ENCODE data around the gene ZBTB20. TPM values are rescaled to one million over a fixed set of nuclear protein-coding genes. Genes with fewer than 3 reads are reported as not detected.

ZBTB20 gene
- total RNA-seq, 1 experiment from 2014 or later: 3.7 TPM

- Histone ChIP-seq H3K36me3 (ENCODE audit: low read depth, low read length) (no peaks in the 10 kb centered on the region), H3K27me3 (ENCODE audit: low read length) (no peaks in the 10 kb centered on the region), H3K9me3 (ENCODE audit: low read length) (no peaks in the 10 kb centered on the region), H3K4me2 (ENCODE audit: low read length) (no peak overlapping the region), H3K9me2 (replicated peaks; ENCODE audit: low read length) (no peaks in the 10 kb centered on the region), H3K4me1 (ENCODE audit: insufficient read depth, low read length) (no peaks in the 10 kb centered on the region), H3K27ac (ENCODE audit: low read length) (no peak overlapping the region), H3F3A (ENCODE audit: low read length, unreplicated experiment) (no peaks in the 10 kb centered on the region), H3K79me2 (ENCODE audit: low read length) (no peaks in the 10 kb centered on the region), H3K4me3 (ENCODE audit: low read length) (no peak overlapping the region), H3K9ac (ENCODE audit: low read length) (no peak overlapping the region), H2AFZ (ENCODE audit: low read length) (no peak overlapping the region), H4K20me1 (ENCODE audit: low read length) (no peaks in the 10 kb centered on the region)
- ATAC-seq (no peak), DNase-seq (no peak)
- BruUV-seq (replicated peaks): no TSS peak
- intact Hi-C loops (cut with micrococcal nuclease): no loop called here
- ChIA-PET CTCF (no interaction called here), POLR2A (ENCODE audit: unreplicated experiment) (no interaction called here)
- no peak for TF ChIP-seq CTCF (conservative IDR thresholded peaks at IDR 0.05; ENCODE audit: low read depth, low read length)
Measured at GRCh38 chr3:114571363-114571762, 575.7 kb downstream of the ZBTB20 start.

DNA sequence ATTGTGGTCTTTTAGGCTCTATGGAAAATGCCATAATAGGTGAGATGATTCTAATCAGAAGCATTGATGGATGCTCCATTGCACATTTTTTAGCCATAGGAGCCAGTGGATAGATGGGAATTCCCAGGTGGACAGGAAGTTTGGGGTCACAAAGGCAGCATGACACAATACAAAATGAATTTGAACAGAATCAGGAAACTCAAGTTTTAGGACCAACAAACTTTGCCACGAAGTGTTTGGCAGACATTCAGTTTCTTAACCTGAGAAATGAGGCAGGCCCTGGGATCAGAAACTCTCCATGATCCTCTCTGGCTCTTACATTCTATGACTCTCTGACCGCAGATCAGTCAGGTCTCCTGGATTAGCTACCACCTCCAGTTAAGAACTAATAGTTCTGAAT lies 577.9 kb downstream of the ZBTB20 start:
- Histone ChIP-seq H3K4me2 (ENCODE audit: low read length) (no peak overlapping the region), H3F3A (ENCODE audit: low read length, unreplicated experiment) (no peaks in the 10 kb centered on the region), H3K9me3 (ENCODE audit: low read length) (no peaks in the 10 kb centered on the region), H3K36me3 (ENCODE audit: low read depth, low read length) (no peaks in the 10 kb centered on the region), H3K9me2 (replicated peaks; ENCODE audit: low read length) (no peaks in the 10 kb centered on the region), H4K20me1 (ENCODE audit: low read length) (no peaks in the 10 kb centered on the region), H3K79me2 (ENCODE audit: low read length) (no peaks in the 10 kb centered on the region), H3K27me3 (ENCODE audit: low read length) (no peaks in the 10 kb centered on the region), H2AFZ (ENCODE audit: low read length) (no peak overlapping the region), H3K27ac (ENCODE audit: low read length) (no peak overlapping the region), H3K9ac (ENCODE audit: low read length) (no peak overlapping the region), H3K4me3 (ENCODE audit: low read length) (no peak overlapping the region), H3K4me1 (ENCODE audit: insufficient read depth, low read length) (no peaks in the 10 kb centered on the region)
- CTCF ChIA-PET: no interaction called here
- POLR2A ChIA-PET (ENCODE audit: unreplicated experiment): interaction anchor here (0.7 kb wide), 1 partner anchor 219 kb away, joined by 4 read pairs; no protein-coding TSS in a partner anchor
- no peak for ATAC-seq
- TF ChIP-seq EZH2 (IDR thresholded peaks at IDR 0.05; ENCODE audit: low read length, unreplicated experiment): no peak
- TF ChIP-seq CTCF (conservative IDR thresholded peaks at IDR 0.05; ENCODE audit: low read depth, low read length): no peak
- TF ChIP-seq EZH2phosphoT487 (IDR thresholded peaks at IDR 0.05; ENCODE audit: borderline replicate concordance, low read length): no peak
- intact Hi-C loops (cut with micrococcal nuclease): no loop called here
- DNase-seq: peak; percentile 38
- no TSS peak for BruUV-seq (replicated peaks)

DNA sequence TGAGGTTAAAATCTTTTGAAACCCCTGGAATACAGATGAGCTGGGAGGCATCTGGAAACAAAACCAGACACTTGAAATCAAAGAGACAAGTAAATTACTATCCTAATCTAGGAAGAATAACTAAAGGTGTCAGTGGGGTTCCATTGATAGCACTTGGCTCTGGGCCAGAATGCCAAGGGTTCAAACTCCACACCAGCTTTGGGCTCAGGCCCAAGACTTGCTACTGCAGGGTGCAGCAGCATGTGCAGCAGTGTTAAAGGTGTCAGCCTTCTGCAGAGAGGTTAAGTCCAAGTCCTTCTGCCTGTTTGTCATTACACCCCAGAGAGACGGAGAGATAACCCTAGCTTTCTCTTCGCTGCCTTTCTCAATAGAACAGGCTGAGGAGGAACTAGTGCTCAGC lies 579.3 kb downstream of the ZBTB20 start:
- no peaks in the 10 kb centered on the region for H3K36me3 ChIP-seq (ENCODE audit: low read depth, low read length)
- DNase-seq (no peak), ATAC-seq (no peak)
- H3F3A ChIP-seq (ENCODE audit: low read length, unreplicated experiment): no peaks in the 10 kb centered on the region
- no peaks in the 10 kb centered on the region for H3K9me3 ChIP-seq (ENCODE audit: low read length)
- no peak for TF ChIP-seq CTCF (conservative IDR thresholded peaks at IDR 0.05; ENCODE audit: low read depth, low read length)
- TF ChIP-seq EZH2 (IDR thresholded peaks at IDR 0.05; ENCODE audit: low read length, unreplicated experiment): no peak
- no peak for TF ChIP-seq EZH2phosphoT487 (IDR thresholded peaks at IDR 0.05; ENCODE audit: borderline replicate concordance, low read length)
- H3K27me3 ChIP-seq (ENCODE audit: low read length): no peaks in the 10 kb centered on the region
- no peaks in the 10 kb centered on the region for H3K4me1 ChIP-seq (ENCODE audit: insufficient read depth, low read length)
- BruUV-seq (replicated peaks): no TSS peak
- H3K4me3 ChIP-seq (ENCODE audit: low read length): no peak overlapping the region
- CTCF ChIA-PET: no interaction called here
- H3K9ac ChIP-seq (ENCODE audit: low read length): no peak overlapping the region
- no peak overlapping the region for H3K4me2 ChIP-seq (ENCODE audit: low read length)
- H3K9me2 ChIP-seq (replicated peaks; ENCODE audit: low read length): no peaks in the 10 kb centered on the region
- H3K79me2 ChIP-seq (ENCODE audit: low read length): no peaks in the 10 kb centered on the region
- POLR2A ChIA-PET (ENCODE audit: unreplicated experiment): no interaction called here
- no peak overlapping the region for H2AFZ ChIP-seq (ENCODE audit: low read length)
- intact Hi-C loops (cut with micrococcal nuclease): no loop called here
- no peaks in the 10 kb centered on the region for H4K20me1 ChIP-seq (ENCODE audit: low read length)
- no peak overlapping the region for H3K27ac ChIP-seq (ENCODE audit: low read length)

Measured in PC-3 (cell line).